Neuronal stem cell (in vitro differentiated cells): ENCODE data around the gene GJD2.

Source experiments
- DNase-seq: peaks from one replicate; pipeline ENCODE4 v3.0.0-alpha.2; 2013; ENCODE audit warnings: low spot score
- H2AFZ ChIP-seq: one replicate; pipeline ENCODE4 v1.6.1; 2013; ENCODE audit warnings: mild to moderate bottlenecking, low read length, inconsistent platforms
- H2AK5ac ChIP-seq: 2 replicates; pipeline ENCODE4 v1.6.1; 2013; ENCODE audit warnings: low read depth, mild to moderate bottlenecking, inconsistent platforms, low read length, moderate library complexity, mixed read lengths
- H2BK120ac ChIP-seq: 2 replicates; pipeline ENCODE4 v1.6.1; 2013; ENCODE audit warnings: low read depth, mild to moderate bottlenecking, inconsistent platforms, low read length, moderate library complexity, mixed read lengths
- H2BK12ac ChIP-seq: one replicate; pipeline ENCODE4 v1.6.1; 2013; ENCODE audit warnings: low read length, inconsistent platforms
- H2BK15ac ChIP-seq: 2 replicates; pipeline ENCODE4 v1.6.1; 2013; ENCODE audit warnings: mild to moderate bottlenecking, low read length, inconsistent platforms, mixed read lengths
- H2BK5ac ChIP-seq: one replicate; pipeline ENCODE4 v1.6.1; 2013; ENCODE audit warnings: inconsistent platforms, mild to moderate bottlenecking, low read length, moderate library complexity
- H3K14ac ChIP-seq: one replicate; pipeline ENCODE4 v1.6.1; 2013; ENCODE audit warnings: low read length, inconsistent platforms
- H3K18ac ChIP-seq: 2 replicates; pipeline ENCODE4 v1.6.1; 2013; ENCODE audit warnings: low read length, inconsistent platforms
- H3K23ac ChIP-seq: 2 replicates; pipeline ENCODE4 v1.6.1; 2013; ENCODE audit warnings: low read depth, mild to moderate bottlenecking, mixed read lengths, low read length, inconsistent platforms; ENCODE audit not compliant: poor library complexity
- H3K27ac ChIP-seq: replicated peaks from 3 replicates; pipeline ENCODE4 v1.5.1; 2013; ENCODE audit warnings: low read length, inconsistent platforms
- H3K27me3 ChIP-seq, 3 experiments: 2 replicates each; pipeline ENCODE4 v1.6.1; 2013; ENCODE audit warnings: low read length in 3 of 3, mild to moderate bottlenecking in 2 of 3, inconsistent platforms in 1 of 3, low read depth in 1 of 3, mixed read lengths in 1 of 3, moderate library complexity in 1 of 3; ENCODE audit not compliant: control insufficient read depth in 3 of 3, insufficient read depth in 3 of 3
- H3K36me3 ChIP-seq, 2 donors: replicated peaks in 1 of 2; 2 replicates each; pipeline ENCODE4 v1.6.1; 2013; ENCODE audit warnings: low read length in 2 of 2; ENCODE audit not compliant: control insufficient read depth in 2 of 2, insufficient read depth in 2 of 2
- H3K4ac ChIP-seq: 2 replicates; pipeline ENCODE4 v1.6.1; 2013; ENCODE audit warnings: inconsistent platforms, mild to moderate bottlenecking, low read length, moderate library complexity
- H3K4me1 ChIP-seq, 2 donors: 1 replicate in 1 of 2; 2 replicates in 1 of 2; pipeline ENCODE4 v1.6.1; 2013; ENCODE audit warnings: low read length in 2 of 2, low read depth in 1 of 2; ENCODE audit not compliant: control insufficient read depth in 2 of 2, insufficient read depth in 1 of 2
- H3K4me2 ChIP-seq: one replicate; pipeline ENCODE4 v1.6.1; 2013; ENCODE audit warnings: mild to moderate bottlenecking, low read length, inconsistent platforms; ENCODE audit not compliant: insufficient read depth, poor library complexity, severe bottlenecking
- H3K4me3 ChIP-seq, 2 donors: 2 replicates each; pipeline ENCODE4 v1.5.1; 2013; ENCODE audit warnings: low read length in 2 of 2, mild to moderate bottlenecking in 2 of 2, inconsistent platforms in 1 of 2, moderate library complexity in 1 of 2
- H3K79me1 ChIP-seq: one replicate; pipeline ENCODE4 v1.6.1; 2013; ENCODE audit warnings: low read depth, mild to moderate bottlenecking, inconsistent platforms, low read length, moderate library complexity
- H3K9ac ChIP-seq: one replicate; pipeline ENCODE4 v1.6.1; 2013; ENCODE audit warnings: mild to moderate bottlenecking, low read depth, low read length, inconsistent platforms; ENCODE audit not compliant: poor library complexity
- H3K9me3 ChIP-seq, 2 donors: replicated peaks in 1 of 2; 2 replicates each; pipeline versions ENCODE3 to v1.6.1; 2013; ENCODE audit warnings: low read length in 2 of 2, mild to moderate bottlenecking in 2 of 2, inconsistent platforms in 1 of 2, low read depth in 1 of 2, mixed read lengths in 1 of 2, moderate library complexity in 1 of 2; ENCODE audit not compliant: control insufficient read depth in 2 of 2, insufficient read depth in 1 of 2
- H4K8ac ChIP-seq: one replicate; pipeline ENCODE4 v1.6.1; 2013; ENCODE audit warnings: low read depth, mild to moderate bottlenecking, inconsistent platforms, low read length, moderate library complexity
- H4K91ac ChIP-seq: one replicate; pipeline ENCODE4 v1.6.1; 2013; ENCODE audit warnings: low read length, low read depth, mild to moderate bottlenecking, inconsistent platforms; ENCODE audit not compliant: poor library complexity
- WGBS, 2 donors: extraction: QIAGEN DNeasy Blood & Tissue Kit; methylation state at CpG; one replicate each; pipeline ENCODE4 v1.1.7; 2013; ENCODE audit warnings: missing lambda C conversion rate in 2 of 2, mixed read lengths in 1 of 2; ENCODE audit not compliant: insufficient read length in 2 of 2, insufficient replicate concordance in 1 of 2; ENCODE audit errors: extremely low coverage in 2 of 2; 5-methylcytosine and 5-hydroxymethylcytosine counted together

Gene GJD2

GRCh38 chr15:34721802-34722438, 32.9 kb downstream of the GJD2 start:
- peak; percentile 75 for DNase-seq
- no peaks in the 10 kb centered on the region for H3K36me3 ChIP-seq
- no peak overlapping the region for H2AK5ac ChIP-seq
- H3K14ac ChIP-seq, result no peak overlapping the region
- H3K23ac ChIP-seq, result no peak overlapping the region
- H2BK120ac ChIP-seq, result no peak overlapping the region
- no peaks in the 10 kb centered on the region for H3K9me3 ChIP-seq
- peak overlapping the region; percentile 41 for H3K4me2 ChIP-seq
- H4K91ac ChIP-seq, result no peak overlapping the region
- no peak overlapping the region for H4K8ac ChIP-seq
- no peak overlapping the region for H3K9ac ChIP-seq
- no peak overlapping the region for H2BK5ac ChIP-seq
- H2BK12ac ChIP-seq, result no peak overlapping the region
- H3K4ac ChIP-seq, result no peak overlapping the region
- H3K27ac ChIP-seq, result peak overlapping the region; percentile 86
- no peak overlapping the region for H2BK15ac ChIP-seq
- peaks cover 0 to 58% (median 0%) of the 10 kb centered on the region in 3 experiments for H3K27me3 ChIP-seq
- H2AFZ ChIP-seq, result peak overlapping the region; percentile 88
- 100% methylated on average over 1 of the region's 30 CpGs; no CpG with 5 or more reads in 1 of the 2 donors for WGBS, 2 donors
- peaks cover 2 to 14% of the 10 kb centered on the region in 2 donors for H3K4me1 ChIP-seq
- peak overlapping the region; percentile 44 for H3K18ac ChIP-seq
- peak overlapping the region in 1 of 2 donors; percentile 37 for H3K4me3 ChIP-seq
- no peaks in the 10 kb centered on the region for H3K79me1 ChIP-seq

- 100% methylated on average over 1 of the region's 7 CpGs; no CpG with 5 or more reads in 1 of the 2 donors for WGBS, 2 donors
- Histone ChIP-seq H3K14ac (no peak overlapping the region), H3K36me3 (no peaks in the 10 kb centered on the region), H3K9ac (no peak overlapping the region), H3K4me2 (peak overlapping the region; percentile 41), H3K23ac (no peak overlapping the region), H2AK5ac (no peak overlapping the region), H4K91ac (no peak overlapping the region), H2BK15ac (no peak overlapping the region), H3K18ac (no peak overlapping the region), H3K4ac (no peak overlapping the region), H2AFZ (peak overlapping the region; percentile 88), H3K27ac (no peak overlapping the region), H2BK12ac (no peak overlapping the region), H2BK120ac (no peak overlapping the region), H3K79me1 (no peaks in the 10 kb centered on the region), H3K27me3 (peaks cover 0 to 59% (median 0%) of the 10 kb centered on the region in 3 experiments), H4K8ac (no peak overlapping the region), H3K9me3 (no peaks in the 10 kb centered on the region), H3K4me3 (peak overlapping the region in 1 of 2 donors; percentile 37), H3K4me1 (peaks cover 2 to 14% of the 10 kb centered on the region in 2 donors), H2BK5ac (no peak overlapping the region)
- no peak for DNase-seq
These were observed 33.5 kb downstream of the GJD2 start for GRCh38 chr15:34721157-34721801.

- WGBS, 2 donors, result no CpG with 5 or more reads among the region's 2 CpGs
- Histone ChIP-seq H2AFZ (no peak overlapping the region), H3K4ac (no peak overlapping the region), H3K4me2 (no peak overlapping the region), H4K91ac (no peak overlapping the region), H3K9ac (no peak overlapping the region), H3K9me3 (no peaks in the 10 kb centered on the region), H2BK15ac (no peak overlapping the region), H3K27ac (no peak overlapping the region), H3K4me3 (no peak overlapping the region), H3K4me1 (peaks cover 2 to 10% of the 10 kb centered on the region in 2 donors), H4K8ac (no peak overlapping the region), H2BK5ac (no peak overlapping the region), H3K23ac (no peak overlapping the region), H3K18ac (no peak overlapping the region), H2AK5ac (no peak overlapping the region), H3K27me3 (peaks cover 0 to 62% (median 0%) of the 10 kb centered on the region in 3 experiments), H3K79me1 (no peaks in the 10 kb centered on the region), H3K14ac (no peak overlapping the region), H2BK12ac (no peak overlapping the region), H3K36me3 (no peaks in the 10 kb centered on the region), H2BK120ac (no peak overlapping the region)
- no peak for DNase-seq
These were observed 35.1 kb downstream of the GJD2 start for GRCh38 chr15:34719695-34720094.
